Astrocyte (in vitro differentiated cells and primary cell): ENCODE measurements around the gene ARSG. TPM values are rescaled to one million over a fixed set of nuclear protein-coding genes. Genes with fewer than 3 reads are reported as not detected.

Source experiments
- DNase-seq: peaks from one replicate; pipeline ENCODE4 v3.0.0-alpha.2; 2010; ENCODE audit warnings: low read depth
- FAIRE-seq: peaks from 2 replicates; lab custom pipeline; 2011; peaks lifted over from hg19 to GRCh38; lab: Jason Lieb, UNC
- H2AFZ ChIP-seq: 2 replicates; pipeline ENCODE4 v1.6.0; 2012; ENCODE audit warnings: low read depth, low read length, inconsistent platforms
- H3K27ac ChIP-seq: 2 replicates; pipeline ENCODE4 v1.5.1; 2011; ENCODE audit warnings: low read depth, low read length, inconsistent platforms
- H3K27me3 ChIP-seq: 2 replicates; pipeline ENCODE4 v1.6.0; 2011; ENCODE audit warnings: low read length, inconsistent platforms; ENCODE audit not compliant: insufficient read depth
- H3K36me3 ChIP-seq: 2 replicates; pipeline ENCODE4 v1.5.1; 2011; ENCODE audit warnings: low read length, inconsistent platforms; ENCODE audit not compliant: insufficient read depth
- H3K4me1 ChIP-seq: 2 replicates; pipeline ENCODE4 v1.5.1; 2011; ENCODE audit warnings: low read length, inconsistent platforms; ENCODE audit not compliant: insufficient read depth
- H3K4me2 ChIP-seq: 2 replicates; pipeline ENCODE4 v1.6.0; 2012; ENCODE audit warnings: low read length, inconsistent platforms
- H3K4me3 ChIP-seq: 2 replicates; pipeline ENCODE4 v1.5.1; 2011; ENCODE audit warnings: low read depth, mild to moderate bottlenecking, low read length, inconsistent platforms; ENCODE audit not compliant: insufficient read depth
- H3K79me2 ChIP-seq: 2 replicates; pipeline ENCODE4 v1.6.0; 2012; ENCODE audit warnings: mild to moderate bottlenecking, low read length, inconsistent platforms; ENCODE audit not compliant: insufficient read depth
- H3K9ac ChIP-seq: 2 replicates; pipeline ENCODE4 v1.6.0; 2012; ENCODE audit warnings: mild to moderate bottlenecking, low read length, inconsistent platforms
- H3K9me3 ChIP-seq: 2 replicates; pipeline ENCODE4 v1.5.1; 2012; ENCODE audit warnings: low read depth, mild to moderate bottlenecking, low read length, inconsistent platforms; ENCODE audit not compliant: insufficient read depth
- H4K20me1 ChIP-seq: 2 replicates; pipeline ENCODE4 v1.6.0; 2012; ENCODE audit warnings: low read length, inconsistent platforms; ENCODE audit not compliant: insufficient read depth
- H3K27ac Mint-ChIP-seq: one replicate; pipeline ENCODE4 v1.8.0; 2021; ENCODE audit warnings: mild to moderate bottlenecking, mixed read lengths; ENCODE audit not compliant: unreplicated experiment
- H3K27me3 Mint-ChIP-seq: one replicate; pipeline ENCODE4 v1.8.0; 2021; ENCODE audit warnings: low read depth, mixed read lengths; ENCODE audit not compliant: unreplicated experiment
- H3K36me3 Mint-ChIP-seq: one replicate; pipeline ENCODE4 v1.8.0; 2021; ENCODE audit warnings: low read depth, mixed read lengths; ENCODE audit not compliant: unreplicated experiment
- H3K4me1 Mint-ChIP-seq: one replicate; pipeline ENCODE4 v1.8.0; 2021; ENCODE audit warnings: low read depth, mixed read lengths; ENCODE audit not compliant: unreplicated experiment
- H3K4me3 Mint-ChIP-seq: one replicate; pipeline ENCODE4 v1.8.0; 2021; ENCODE audit warnings: mild to moderate bottlenecking, moderate library complexity, mixed read lengths; ENCODE audit not compliant: unreplicated experiment
- H3K9me3 Mint-ChIP-seq: one replicate; pipeline ENCODE4 v1.8.0; 2021; ENCODE audit warnings: mild to moderate bottlenecking, mixed read lengths; ENCODE audit not compliant: unreplicated experiment
- CTCF ChIP-seq: IDR thresholded peaks from 2 replicates; pipeline ENCODE4 v1.5.1; 2011; ENCODE audit warnings: low read depth, mild to moderate bottlenecking, inconsistent platforms, low read length, moderate library complexity; ENCODE audit not compliant: insufficient read depth
- EZH2 ChIP-seq: IDR thresholded peaks from 2 replicates; pipeline ENCODE4 v1.6.1; 2012; ENCODE audit warnings: mild to moderate bottlenecking, low read length, inconsistent platforms; ENCODE audit not compliant: insufficient read depth
- total RNA-seq: library from RNA; stranded (reverse); gene quantifications from 2 replicates; pipeline ENCODE4 v1.2.1, GENCODE V29; 2021

The ARSG gene
- total RNA-seq, 1 donor from 2014 or later, result 2.6 TPM

- no peak for TF ChIP-seq EZH2
- TF ChIP-seq CTCF, result no peak
- Mint-ChIP-seq H3K27ac (no peak overlapping the region), H3K27me3 (peaks cover 1% of the 10 kb centered on the region), H3K4me3 (no peak overlapping the region), H3K4me1 (peaks cover 16% of the 10 kb centered on the region), H3K9me3 (no peaks in the 10 kb centered on the region), H3K36me3 (no peaks in the 10 kb centered on the region)
- DNase-seq (peak; percentile 62), FAIRE-seq (no peak)
- Histone ChIP-seq H3K79me2 (no peaks in the 10 kb centered on the region), H3K4me1 (peaks cover 19% of the 10 kb centered on the region), H3K4me2 (peak overlapping the region; percentile 63), H2AFZ (peak overlapping the region; percentile 54), H3K36me3 (no peaks in the 10 kb centered on the region), H3K27me3 (no peaks in the 10 kb centered on the region), H3K9ac (peak overlapping the region; percentile 32), H3K9me3 (no peaks in the 10 kb centered on the region), H3K27ac (peak overlapping the region; percentile 30), H4K20me1 (no peaks in the 10 kb centered on the region), H3K4me3 (no peak overlapping the region)
Measured at GRCh38 chr17:68399638-68400403, 108.5 kb downstream of the ARSG start.

- H3K27ac Mint-ChIP-seq, result no peak overlapping the region
- H3K4me2 ChIP-seq, result peak overlapping the region; percentile 63
- H2AFZ ChIP-seq, result peak overlapping the region; percentile 54
- H3K4me1 ChIP-seq, result peaks cover 19% of the 10 kb centered on the region
- H3K79me2 ChIP-seq, result no peaks in the 10 kb centered on the region
- H3K27me3 ChIP-seq, result no peaks in the 10 kb centered on the region
- no peak overlapping the region for H3K27ac ChIP-seq
- H3K27me3 Mint-ChIP-seq, result peaks cover 1% of the 10 kb centered on the region
- H4K20me1 ChIP-seq, result no peaks in the 10 kb centered on the region
- TF ChIP-seq CTCF (no peak), EZH2 (no peak)
- no peak overlapping the region for H3K4me3 ChIP-seq
- no peaks in the 10 kb centered on the region for H3K36me3 ChIP-seq
- DNase-seq (no peak), FAIRE-seq (no peak)
- no peaks in the 10 kb centered on the region for H3K36me3 Mint-ChIP-seq
- peak overlapping the region; percentile 32 for H3K9ac ChIP-seq
- no peaks in the 10 kb centered on the region for H3K9me3 ChIP-seq
- no peak overlapping the region for H3K4me3 Mint-ChIP-seq
- H3K4me1 Mint-ChIP-seq, result peaks cover 16% of the 10 kb centered on the region
- H3K9me3 Mint-ChIP-seq, result no peaks in the 10 kb centered on the region
Measured at GRCh38 chr17:68400404-68400735, 109.1 kb downstream of the ARSG start.

GRCh38 chr17:68401288-68401687, 110.0 kb downstream of the ARSG start:
- no peak overlapping the region for H3K4me2 ChIP-seq
- Mint-ChIP-seq H3K9me3 (peaks cover 1% of the 10 kb centered on the region), H3K4me3 (no peak overlapping the region), H3K27ac (no peak overlapping the region), H3K27me3 (peaks cover 1% of the 10 kb centered on the region), H3K36me3 (peaks cover under 1% of the 10 kb centered on the region), H3K4me1 (peaks cover 16% of the 10 kb centered on the region)
- H3K79me2 ChIP-seq, result no peaks in the 10 kb centered on the region
- TF ChIP-seq EZH2 (no peak), CTCF (no peak)
- H3K4me3 ChIP-seq, result no peak overlapping the region
- no peak for FAIRE-seq
- H2AFZ ChIP-seq, result no peak overlapping the region
- peaks cover 2% of the 10 kb centered on the region for H3K9me3 ChIP-seq
- no peaks in the 10 kb centered on the region for H3K27me3 ChIP-seq
- H4K20me1 ChIP-seq, result no peaks in the 10 kb centered on the region
- peaks cover 19% of the 10 kb centered on the region for H3K4me1 ChIP-seq
- H3K9ac ChIP-seq, result no peak overlapping the region
- no peak overlapping the region for H3K27ac ChIP-seq
- no peak for DNase-seq
- H3K36me3 ChIP-seq, result no peaks in the 10 kb centered on the region
